IMR-90 (cell line): Measurements from ENCODE around the gene RBMS3. TPM values are rescaled to one million over a fixed set of nuclear protein-coding genes. Genes with fewer than 3 reads are reported as not detected.

ENCODE experiments used
- ATAC-seq: fragments of 200-7000 bp; cut with Tn5 transposase; 2 replicates; pipeline ENCODE4 v1.9.1; 2020; ENCODE audit warnings: low read depth, mild to moderate bottlenecking, moderate library complexity
- BruUV-seq: library from RNA; stranded (reverse); fragments of 400-500 nt; replicated peaks from 2 replicates; lab custom pipeline; 2021; lab: Mats Ljungman, UMichigan
- CTCF ChIA-PET: fragments of 300-600 bp; formaldehyde crosslinking; extraction: SDS; loops from one replicate; lab custom pipeline; 2021; ENCODE audit warnings: antibody characterized with exemption; lab: Yijun Ruan, JAX
- POLR2A ChIA-PET: fragments of 300-600 bp; sonication (Branson Sonifier 250); formaldehyde crosslinking; loops from one replicate; lab custom pipeline; 2022; ENCODE audit warnings: antibody characterized with exemption; ENCODE audit not compliant: unreplicated experiment; lab: Charles Lee
- DNase-seq: peaks from one replicate; pipeline ENCODE4 v3.0.0; 2013
- H2AFZ ChIP-seq: replicated peaks from 2 replicates; pipeline ENCODE3; 2013; ENCODE audit warnings: low read length, mild to moderate bottlenecking; ENCODE audit not compliant: poor library complexity
- H2AK5ac ChIP-seq: 2 replicates; pipeline ENCODE4 v1.6.1; 2013; ENCODE audit warnings: low read depth, low read length, inconsistent platforms
- H2AK9ac ChIP-seq: replicated peaks from 2 replicates; pipeline ENCODE3; 2013; ENCODE audit warnings: mild to moderate bottlenecking, low read depth, low read length, moderate library complexity; ENCODE audit not compliant: poor library complexity
- H2BK120ac ChIP-seq: 2 replicates; pipeline ENCODE4 v1.6.1; 2013; ENCODE audit warnings: low read depth, low read length, inconsistent platforms
- H2BK15ac ChIP-seq: 3 replicates; pipeline ENCODE4 v1.6.1; 2013; ENCODE audit warnings: low read depth, low read length, inconsistent platforms
- H2BK20ac ChIP-seq: 2 replicates; pipeline ENCODE4 v1.6.1; 2013; ENCODE audit warnings: low read depth, mild to moderate bottlenecking, inconsistent platforms, low read length, moderate library complexity
- H2BK5ac ChIP-seq: 2 replicates; pipeline ENCODE4 v1.6.1; 2013; ENCODE audit warnings: mild to moderate bottlenecking, low read depth, low read length, inconsistent platforms; ENCODE audit not compliant: poor library complexity, severe bottlenecking
- H3K14ac ChIP-seq: replicated peaks from 2 replicates; pipeline ENCODE4 v1.6.1; 2013; ENCODE audit warnings: low read depth, low read length, inconsistent platforms
- H3K18ac ChIP-seq: 2 replicates; pipeline ENCODE4 v1.6.1; 2013; ENCODE audit warnings: low read depth, low read length, control low read depth
- H3K23ac ChIP-seq: 2 replicates; pipeline ENCODE4 v1.6.1; 2013; ENCODE audit warnings: low read depth, low read length, inconsistent platforms
- H3K27ac ChIP-seq: 2 replicates; pipeline ENCODE4 v1.5.1; 2013; ENCODE audit warnings: mild to moderate bottlenecking, control low read depth, low read length; ENCODE audit not compliant: insufficient read depth
- H3K27me3 ChIP-seq: 2 replicates; pipeline ENCODE4 v1.6.1; 2013; ENCODE audit warnings: low read length; ENCODE audit not compliant: control insufficient read depth, insufficient read depth
- H3K36me3 ChIP-seq: 2 replicates; pipeline ENCODE4 v1.6.1; 2013; ENCODE audit warnings: low read length, mixed read lengths; ENCODE audit not compliant: control insufficient read depth, insufficient read depth
- H3K4ac ChIP-seq: 2 replicates; pipeline ENCODE4 v1.6.1; 2013; ENCODE audit warnings: low read depth, low read length, inconsistent platforms
- H3K4me1 ChIP-seq: 2 replicates; pipeline ENCODE4 v1.6.1; 2013; ENCODE audit warnings: low read length, mixed read lengths; ENCODE audit not compliant: control insufficient read depth, insufficient read depth
- H3K4me2 ChIP-seq: 2 replicates; pipeline ENCODE4 v1.6.1; 2013; ENCODE audit warnings: low read depth, mild to moderate bottlenecking, control low read depth, low read length, moderate library complexity
- H3K4me3 ChIP-seq: 2 replicates; pipeline ENCODE4 v1.5.1; 2013; ENCODE audit warnings: low read depth, mild to moderate bottlenecking, control low read depth, low read length, moderate library complexity; ENCODE audit not compliant: insufficient read depth
- H3K56ac ChIP-seq: 2 replicates; pipeline ENCODE4 v1.6.1; 2013; ENCODE audit warnings: low read length, inconsistent platforms; ENCODE audit not compliant: insufficient read depth; ENCODE audit errors: extremely low read depth
- H3K79me1 ChIP-seq, 2 experiments: 2 replicates each; pipeline ENCODE4 v1.6.1; 2013; ENCODE audit warnings: low read length in 2 of 2, inconsistent platforms in 1 of 2, low read depth in 1 of 2
- H3K9ac ChIP-seq: 2 replicates; pipeline ENCODE4 v1.6.1; 2013; ENCODE audit warnings: low read depth, low read length, control low read depth
- H3K9me1 ChIP-seq: 2 replicates; pipeline ENCODE4 v1.6.1; 2013; ENCODE audit warnings: low read length, inconsistent platforms; ENCODE audit not compliant: insufficient read depth
- H3K9me3 ChIP-seq: 2 replicates; pipeline ENCODE4 v1.6.1; 2013; ENCODE audit warnings: low read length; ENCODE audit not compliant: control insufficient read depth, insufficient read depth
- H4K20me1 ChIP-seq: 2 replicates; pipeline ENCODE4 v1.6.1; 2013; ENCODE audit warnings: low read length, inconsistent platforms; ENCODE audit not compliant: insufficient read depth
- H4K5ac ChIP-seq: 2 replicates; pipeline ENCODE4 v1.6.1; 2013; ENCODE audit warnings: mild to moderate bottlenecking, low read depth, low read length, control low read depth
- H4K8ac ChIP-seq, 2 experiments: 2 replicates each; pipeline ENCODE4 v1.6.1; 2013; ENCODE audit warnings: low read depth in 2 of 2, low read length in 2 of 2, control low read depth in 1 of 2, inconsistent platforms in 1 of 2
- H4K91ac ChIP-seq: 2 replicates; pipeline ENCODE4 v1.6.1; 2013; ENCODE audit warnings: low read depth, low read length, inconsistent platforms; ENCODE audit not compliant: insufficient read depth
- CEBPB ChIP-seq: IDR thresholded peaks from 2 replicates; pipeline ENCODE4 v1.6.1; 2012; ENCODE audit warnings: low read depth, low read length, improper control_type of control experiment
- CTCF ChIP-seq: conservative IDR thresholded peaks from 2 replicates; pipeline ENCODE4 v1.5.1; 2012; ENCODE audit warnings: mild to moderate bottlenecking, low read depth, low read length, improper control_type of control experiment
- FOS ChIP-seq: fragments of 150-350 bp; IDR thresholded peaks from 2 replicates; pipeline ENCODE4 v1.6.1; 2016; ENCODE audit warnings: low read depth, low read length
- NFE2L2 ChIP-seq: fragments of 150-350 bp; IDR thresholded peaks from 2 replicates; pipeline ENCODE4 v1.6.1; 2016; ENCODE audit warnings: low read depth, mild to moderate bottlenecking, low read length
- WGBS, 2 experiments: methylation state at CpG; one replicate each; pipeline versions ENCODE4 v1.1.5 to v1.1.7; 2013; ENCODE audit warnings: missing lambda C conversion rate in 2 of 2; ENCODE audit not compliant: insufficient read length in 1 of 2; ENCODE audit errors: extremely low coverage in 2 of 2; 5-methylcytosine and 5-hydroxymethylcytosine counted together
- dilution Hi-C: fragments of 300-500 bp; cut with HindIII; formaldehyde crosslinking; loops from one replicate; pipeline ENCODE4 v1.14.3; 2018; ENCODE audit warnings: low sequenced_read_pairs; ENCODE audit not compliant: unreplicated experiment
- in situ Hi-C: fragments of 300-500 bp; cut with MboI; formaldehyde crosslinking; loops from 3 replicates; pipeline ENCODE4 v1.14.3; 2019; ENCODE audit warnings: low sequenced_read_pairs, inconsistent platforms, mixed read lengths
- intact Hi-C: fragments of 100-400 bp; cut with micrococcal nuclease; formaldehyde crosslinking; loops from 2 replicates; pipeline ENCODE4 v1.10.0; 2022
- polyA plus RNA-seq, 3 experiments: library from polyadenylated mRNA; depleted of rRNA; stranded (reverse); fragments of >200 nt; gene quantifications; 2 replicates each; pipeline ENCODE4 v1.2.3, GENCODE V29; 2012; ENCODE audit warnings: low replicate concordance in 1 of 3
- total RNA-seq: library from RNA; depleted of rRNA; stranded (reverse); fragments of >200 nt; gene quantifications from 2 replicates; pipeline ENCODE4 v1.2.3, GENCODE V29; 2012

Gene RBMS3
- total and polyA plus RNA-seq, 2 of the 4 experiments (the other 2 are of a cell fraction), result 15.2 to 127 TPM

GRCh38 chr3:29898171-29898965 is 617.5 kb downstream of the RBMS3 start:
- BruUV-seq, result no TSS peak
- no peak for ATAC-seq
- H4K20me1 ChIP-seq, result no peaks in the 10 kb centered on the region
- H4K91ac ChIP-seq, result no peak overlapping the region
- no peak overlapping the region for H3K14ac ChIP-seq
- no peaks in the 10 kb centered on the region for H3K27me3 ChIP-seq
- ChIA-PET POLR2A (no interaction called here), CTCF (no interaction called here)
- H3K4me3 ChIP-seq, result no peak overlapping the region
- peaks cover 5% of the 10 kb centered on the region for H3K36me3 ChIP-seq
- no peak overlapping the region for H3K56ac ChIP-seq
- no peak overlapping the region for H2BK5ac ChIP-seq
- no peak overlapping the region for H2AK9ac ChIP-seq
- no peak overlapping the region for H3K4me2 ChIP-seq
- no peak overlapping the region for H3K4ac ChIP-seq
- TF ChIP-seq NFE2L2 (no peak), CTCF (no peak), CEBPB (no peak), FOS (no peak)
- no peaks in the 10 kb centered on the region for H3K9me1 ChIP-seq
- H3K9ac ChIP-seq, result no peak overlapping the region
- in situ Hi-C loops (no loop called here), dilution Hi-C loops (no loop called here), intact Hi-C loops (no loop called here)
- no peak overlapping the region for H2AK5ac ChIP-seq
- H2BK120ac ChIP-seq, result no peak overlapping the region
- DNase-seq, result no peak
- no peak overlapping the region for H2BK20ac ChIP-seq
- no peaks in the 10 kb centered on the region; a peak in 1 of 4 replicates for H3K79me1 ChIP-seq
- no peak overlapping the region for H4K8ac ChIP-seq
- no peaks in the 10 kb centered on the region for H3K4me1 ChIP-seq
- no peak overlapping the region for H2AFZ ChIP-seq
- no peak overlapping the region for H3K18ac ChIP-seq
- no peak overlapping the region for H3K23ac ChIP-seq
- H3K27ac ChIP-seq, result no peak overlapping the region
- H4K5ac ChIP-seq, result no peak overlapping the region
- no peaks in the 10 kb centered on the region for H3K9me3 ChIP-seq
- WGBS, 2 experiments, result no CpG with 5 or more reads among the region's 7 CpGs
- no peak overlapping the region for H2BK15ac ChIP-seq
